Activated CD4-positive, alpha-beta T cell treated with anti-CD3 and anti-CD28 coated beads, Interleukin-2, amount 50 U/mL, for 24 hours (primary cell): Measurements from ENCODE around the gene UPK2.

ENCODE experiments used
- DNase-seq, 2 donors: peaks; one replicate each; pipeline ENCODE4 v3.0.0-alpha.2; 2020; ENCODE audit warnings: low read depth in 1 of 2, low spot score in 1 of 2

Gene UPK2

DNA sequence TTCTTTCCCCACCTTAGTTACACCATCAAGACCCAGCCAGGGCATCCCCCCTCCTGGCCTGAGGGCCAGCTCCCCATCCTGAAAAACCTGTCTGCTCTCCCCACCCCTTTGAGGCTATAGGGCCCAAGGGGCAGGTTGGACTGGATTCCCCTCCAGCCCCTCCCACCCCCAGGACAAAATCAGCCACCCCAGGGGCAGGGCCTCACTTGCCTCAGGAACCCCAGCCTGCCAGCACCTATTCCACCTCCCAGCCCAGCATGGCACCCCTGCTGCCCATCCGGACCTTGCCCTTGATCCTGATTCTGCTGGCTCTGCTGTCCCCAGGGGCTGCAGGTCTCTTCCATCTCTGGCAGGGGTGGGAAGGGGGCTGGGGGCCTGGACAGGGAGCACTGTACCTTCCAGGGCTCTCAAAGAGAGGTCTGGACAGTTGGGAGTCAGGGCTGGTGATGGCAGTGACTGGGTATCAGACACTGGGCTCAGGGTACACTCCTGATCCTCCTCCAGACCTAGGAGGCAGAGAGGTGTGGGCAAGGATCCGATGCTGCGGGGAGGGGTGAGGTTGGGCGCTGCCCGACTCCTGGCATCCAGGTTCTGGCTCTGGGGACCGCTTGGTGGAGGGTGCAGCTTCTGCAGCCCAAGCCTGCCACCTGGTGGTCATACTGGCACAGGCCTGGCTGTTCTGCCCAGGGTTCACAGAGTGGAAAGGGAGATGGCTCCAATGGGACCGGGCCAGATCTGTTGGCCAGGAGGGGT lies at the start of gene UPK2:
TSS of gene UPK2 (plus strand) at position 205 of the 753 bp plus-strand sequence. CDS start at position 258, 53 bp downstream.
- DNase-seq: peak; percentile 86 to 87

GRCh38 chr11:118907051-118908042 lies 48.8 kb upstream of the UPK2 start:
- DNase-seq: peak; percentile 86 to 87

DNA sequence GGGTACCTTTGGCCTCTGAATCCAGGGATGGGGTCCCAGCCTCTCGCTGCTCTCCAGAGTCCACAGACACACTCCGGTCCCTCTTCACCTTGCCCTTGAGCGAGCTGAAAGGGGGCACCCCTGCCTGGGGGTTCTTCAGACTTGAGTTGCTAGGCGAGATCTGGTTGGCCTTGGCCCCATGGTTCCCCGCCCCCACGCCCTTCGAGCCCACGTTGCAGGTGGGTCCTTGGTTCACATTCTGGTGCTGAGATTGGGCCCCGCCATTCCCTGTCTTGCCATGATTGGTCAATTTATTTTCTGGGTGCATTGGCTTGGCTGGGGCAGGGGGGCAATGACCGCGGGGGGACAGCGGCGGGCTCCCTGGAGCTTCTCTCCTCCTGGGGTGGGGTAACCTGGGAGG lies 47.8 kb upstream of the UPK2 start:
- DNase-seq: no peak

GRCh38 chr11:118908901-118909618 lies 47.0 kb upstream of the UPK2 start:
- no peak for DNase-seq

DNA sequence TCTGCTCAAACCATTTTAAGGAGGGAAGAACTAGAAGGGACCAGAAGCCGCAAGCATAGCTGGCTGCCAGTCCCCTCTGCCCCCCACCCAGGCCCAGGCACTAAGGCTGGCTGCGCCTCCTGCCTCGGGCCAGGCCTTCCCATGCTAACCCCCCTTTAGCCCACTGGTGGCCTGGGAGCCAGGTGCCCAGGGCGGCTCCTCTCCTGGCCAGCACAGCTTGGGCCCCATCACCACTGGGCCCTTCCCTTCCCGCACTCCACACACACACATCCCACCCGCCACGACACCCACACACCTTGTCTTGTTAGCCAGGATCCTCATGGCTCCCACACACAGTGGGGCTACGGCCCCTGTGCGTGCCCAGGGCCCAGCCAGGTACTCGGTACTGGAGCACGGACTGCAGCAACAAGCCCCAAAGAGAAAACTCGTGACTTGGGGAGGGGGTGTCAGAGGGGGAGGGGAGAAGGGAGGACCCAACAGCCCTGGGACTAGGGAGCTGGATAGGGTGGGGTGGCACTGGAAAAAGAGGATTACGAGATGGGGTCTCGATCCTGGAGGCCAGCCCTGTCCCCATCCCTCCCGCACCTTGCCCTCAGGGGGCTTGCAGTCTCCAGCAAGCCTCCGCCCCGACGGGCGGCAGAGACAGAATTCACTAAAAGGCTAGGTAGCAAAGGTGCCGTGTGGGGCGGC lies 46.3 kb upstream of the UPK2 start:
- DNase-seq: no peak

GRCh38 chr11:118910309-118911112 lies 45.6 kb upstream of the UPK2 start:
- no peak for DNase-seq

GRCh38 chr11:118911113-118911879 lies 44.8 kb upstream of the UPK2 start:
- DNase-seq: no peak

DNA sequence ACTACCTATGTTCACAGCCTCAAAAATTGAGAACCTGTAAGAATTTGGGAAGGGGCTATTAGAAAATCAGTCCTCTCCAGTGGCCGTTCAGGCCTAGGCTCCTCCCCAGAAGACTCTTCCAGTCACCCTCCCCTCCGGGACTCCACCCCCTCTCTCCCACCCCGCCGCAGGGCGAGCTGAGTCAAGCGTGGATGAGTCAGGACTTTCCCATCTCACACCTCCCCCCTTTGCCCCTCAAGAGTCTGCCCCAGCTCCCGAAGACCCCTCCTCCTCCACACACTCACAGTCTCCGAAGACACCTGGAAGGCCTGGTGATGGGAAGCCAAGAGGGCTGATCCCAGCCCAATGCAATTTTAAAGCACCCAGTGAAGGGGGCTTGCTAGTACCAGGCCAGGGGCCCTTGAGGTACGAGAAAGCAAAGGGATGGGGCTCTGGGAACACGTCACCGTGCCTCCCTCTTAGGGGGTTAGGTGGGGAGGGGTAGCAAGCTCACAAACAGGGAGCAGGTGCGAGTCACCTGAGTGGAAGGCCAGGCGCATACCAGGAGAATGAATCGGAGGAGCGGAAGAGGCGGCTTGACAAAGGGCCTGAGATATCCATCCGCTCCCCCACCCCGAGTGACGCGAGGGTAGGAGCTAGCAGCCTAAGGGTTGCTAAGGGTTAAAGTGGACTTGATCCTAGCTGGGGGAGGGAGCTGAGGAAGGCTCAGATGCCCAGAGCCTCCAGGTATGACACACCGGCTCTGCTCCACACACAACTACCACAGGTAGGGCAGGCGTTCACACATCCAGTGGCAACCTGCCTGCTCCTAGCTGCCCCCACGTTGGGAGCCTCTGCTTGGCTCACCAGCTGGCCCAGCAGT lies 44.0 kb upstream of the UPK2 start:
- peak in 1 of 2 donors; percentile 79 for DNase-seq

DNA sequence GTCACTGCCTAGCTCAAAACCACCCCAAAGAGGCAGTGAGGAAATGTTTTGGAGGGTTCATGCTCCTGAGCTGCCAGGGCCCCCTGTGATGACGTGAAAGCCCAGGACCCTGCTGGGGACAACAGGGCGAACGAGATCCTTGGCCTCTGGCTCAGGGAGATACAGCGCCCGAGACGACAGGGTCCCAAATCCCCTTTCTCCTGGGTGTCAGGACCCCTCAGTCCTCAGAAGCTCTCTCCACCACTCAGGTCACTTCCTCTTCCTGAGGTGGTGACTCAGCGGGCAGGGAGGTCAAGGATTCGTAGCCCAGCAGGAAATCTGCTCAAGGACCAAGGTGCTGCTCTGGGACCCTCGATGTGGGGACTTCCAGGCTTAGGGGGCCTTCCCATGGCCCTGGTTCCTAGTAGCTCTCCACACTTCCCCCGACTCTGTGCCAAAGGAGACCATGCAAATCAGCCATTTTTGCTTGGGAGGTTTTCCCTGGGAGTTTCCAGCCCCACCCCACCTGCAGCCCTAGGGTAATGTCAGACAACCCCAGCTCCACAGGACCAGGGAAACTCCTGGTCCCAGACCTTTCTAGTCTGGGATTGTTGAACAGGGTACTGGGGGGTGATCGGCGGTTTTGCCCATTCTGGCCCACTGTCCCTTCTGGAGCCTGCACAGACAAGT lies 43.2 kb upstream of the UPK2 start:
- DNase-seq: no peak

DNA sequence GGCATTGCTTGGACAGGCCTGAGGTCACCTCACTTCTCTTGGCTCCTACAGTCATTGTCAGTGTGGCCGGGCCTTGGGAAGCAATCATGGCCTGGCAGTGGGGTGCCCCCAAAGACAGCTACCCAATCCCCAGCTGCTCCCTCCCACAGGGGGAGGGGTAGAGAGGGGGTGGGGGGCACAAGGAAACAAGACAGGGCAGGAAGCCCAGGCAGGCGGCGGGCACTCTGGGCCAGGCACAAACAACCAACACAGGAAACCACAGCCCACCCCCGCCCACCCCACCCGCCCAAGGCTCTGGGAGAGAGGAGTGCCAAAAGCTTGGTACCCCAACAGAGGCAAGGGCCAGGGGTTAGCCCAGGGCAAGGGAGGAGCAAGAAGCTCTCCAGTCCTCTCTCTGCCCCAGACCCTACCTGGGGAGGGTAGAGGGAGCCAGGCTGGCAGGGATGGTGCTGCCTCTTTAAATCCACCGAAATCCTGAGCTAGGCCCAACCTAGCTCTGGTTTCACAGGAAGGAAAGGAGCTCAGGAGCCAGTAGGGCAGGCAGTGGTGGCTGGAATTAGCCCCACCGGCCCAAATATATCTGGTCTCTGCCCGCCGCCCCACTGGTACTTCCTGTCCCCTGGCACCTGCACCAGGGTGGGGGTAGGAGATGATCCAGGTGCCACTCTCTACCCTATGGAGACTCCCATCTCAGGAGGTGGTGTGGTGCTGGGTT lies 42.5 kb upstream of the UPK2 start:
- DNase-seq: no peak

DNA sequence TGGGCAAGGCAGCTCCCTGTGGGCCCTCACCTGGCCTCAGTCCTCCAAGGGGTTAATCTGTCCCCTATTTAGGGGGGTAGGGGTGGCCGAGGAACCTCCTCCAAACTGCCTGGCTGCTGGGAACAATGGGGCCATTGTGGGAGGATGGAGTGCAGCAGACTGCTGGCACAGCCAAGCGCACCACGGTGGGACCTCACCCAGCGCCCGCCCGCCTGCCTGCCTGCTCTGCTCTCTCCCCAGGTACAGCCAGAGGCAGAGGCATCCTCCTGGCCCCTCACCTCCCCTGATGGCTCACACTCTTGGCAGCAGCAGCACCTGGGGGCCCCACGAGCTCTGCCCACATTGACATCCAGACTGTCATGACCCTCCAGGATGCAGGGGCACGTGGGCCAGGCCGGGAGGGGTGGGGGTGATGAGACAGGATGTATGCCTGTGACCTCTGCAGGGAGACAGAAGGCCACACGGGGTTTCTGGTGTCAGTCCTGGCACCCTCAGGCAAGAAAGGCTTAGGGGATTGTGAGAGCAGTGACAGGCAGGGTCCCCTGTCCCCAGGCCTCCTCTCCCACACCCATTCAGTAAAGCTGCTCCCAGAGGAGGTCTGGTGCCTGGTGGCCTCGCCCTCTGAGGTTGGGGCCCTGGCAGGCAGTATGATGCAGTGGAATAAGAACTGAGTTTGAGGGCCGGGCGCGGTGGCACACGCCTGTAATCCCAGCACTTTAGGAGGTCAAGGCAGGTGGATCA lies 41.8 kb upstream of the UPK2 start:
- peak in 1 of 2 donors; percentile 43 for DNase-seq

DNA sequence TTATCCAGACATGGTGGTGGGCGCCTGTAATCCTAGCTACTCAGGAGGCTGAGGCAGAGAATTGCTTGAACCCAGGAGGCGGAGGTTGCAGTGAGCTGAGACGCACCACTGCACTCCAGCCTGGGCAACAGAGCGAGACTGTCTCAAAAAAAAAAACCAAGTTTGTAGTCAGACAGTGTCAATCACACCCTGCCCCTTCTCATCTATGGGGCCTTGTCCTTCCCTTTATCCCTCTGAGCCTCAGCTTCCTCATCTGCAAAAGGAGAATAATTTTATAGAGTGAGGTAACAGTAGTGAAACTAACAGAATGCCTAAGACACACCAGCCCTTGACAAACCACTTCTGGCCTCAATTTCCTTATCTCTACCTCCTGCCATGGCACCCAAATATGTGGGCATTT lies 41.1 kb upstream of the UPK2 start:
- DNase-seq: no peak

GRCh38 chr11:118915396-118915795 lies 40.7 kb upstream of the UPK2 start:
- no peak for DNase-seq

- DNase-seq: no peak
Observed at GRCh38 chr11:118915941-118916841, 39.9 kb upstream of the UPK2 start.

DNA sequence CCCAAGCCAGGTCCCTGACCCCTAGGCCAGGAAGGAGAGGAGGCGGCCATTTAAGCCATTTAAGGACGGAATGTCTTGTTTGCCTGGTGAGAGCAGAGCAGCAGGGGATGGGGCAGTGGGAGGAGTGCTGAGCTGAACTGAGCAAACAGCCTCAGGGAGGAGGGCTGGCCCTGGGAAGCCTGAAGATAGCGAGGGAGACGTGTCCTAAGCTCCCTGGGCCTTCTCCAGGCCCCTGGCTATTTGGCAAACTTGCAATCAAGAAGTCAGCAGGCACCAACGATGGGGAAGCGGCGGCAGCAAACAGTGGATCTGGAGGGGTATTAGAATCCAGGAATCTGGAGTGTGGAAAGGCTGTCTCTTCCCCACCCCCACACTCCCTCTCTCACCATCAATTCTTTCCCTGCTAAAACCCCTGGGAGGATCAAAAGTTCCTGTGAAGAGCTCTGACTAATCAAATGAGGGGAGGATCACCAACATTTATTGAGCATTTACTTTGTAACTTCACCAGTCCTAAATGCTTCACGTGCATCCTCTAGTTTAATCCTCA lies 39.2 kb upstream of the UPK2 start:
- no peak for DNase-seq
